Breast epithelium (tissue), 4 donors: ENCODE measurements around the gene DSG3. TPM values are rescaled to one million over a fixed set of nuclear protein-coding genes. Genes with fewer than 3 reads are reported as not detected.

ENCODE experiments used
- DNase-seq, 2 donors: peaks; one replicate each; pipeline ENCODE4 v3.0.0-alpha.2; 2019; ENCODE audit warnings: low spot score in 2 of 2
- H3K27ac ChIP-seq, 2 donors: fragments of 200-600 bp; sonication (generic) in 1 of 2; one replicate each; pipeline ENCODE4 v1.5.1; 2016 to 2019; ENCODE audit warnings: mild to moderate bottlenecking in 1 of 2
- H3K27me3 ChIP-seq, 2 donors: fragments of 200-600 bp; sonication (generic) in 1 of 2; one replicate each; pipeline versions ENCODE4 v1.5.1 to v1.6.0; 2017 to 2019; ENCODE audit warnings: control low read depth in 1 of 2, mild to moderate bottlenecking in 1 of 2
- H3K36me3 ChIP-seq: fragments of 200-600 bp; one replicate; pipeline ENCODE4 v1.5.1; 2019
- H3K4me1 ChIP-seq, 2 donors: fragments of 200-600 bp; sonication (generic); one replicate each; pipeline ENCODE4 v1.5.1; 2016 to 2019; ENCODE audit warnings: control low read depth in 1 of 2
- H3K4me3 ChIP-seq, 3 donors: fragments of 200-600 bp; sonication (generic); 1 replicate in 2 of 3; 2 replicates in 1 of 3; pipeline ENCODE4 v1.5.1; 2016 to 2019; ENCODE audit warnings: mild to moderate bottlenecking in 3 of 3, moderate library complexity in 2 of 3
- H3K9me3 ChIP-seq, 2 donors: fragments of 200-600 bp; sonication (generic) in 1 of 2; one replicate each; pipeline ENCODE4 v1.5.1; 2016 to 2019; ENCODE audit warnings: control low read depth in 1 of 2
- CTCF ChIP-seq, 3 donors: fragments of 450-650 bp; IDR thresholded peaks; one replicate each; pipeline ENCODE4 v1.5.1; 2016 to 2017; ENCODE audit warnings: antibody characterized with exemption in 3 of 3, mild to moderate bottlenecking in 3 of 3, moderate library complexity in 3 of 3
- POLR2A ChIP-seq: fragments of 450-650 bp; IDR thresholded peaks from one replicate; pipeline ENCODE4 v1.6.1; 2016; ENCODE audit warnings: antibody characterized with exemption, mild to moderate bottlenecking, moderate library complexity
- POLR2AphosphoS5 ChIP-seq, 3 donors: sonication (generic); formaldehyde crosslinking; IDR thresholded peaks; one replicate each; pipeline ENCODE4 v1.6.1; 2017; ENCODE audit warnings: antibody characterized with exemption in 3 of 3
- intact Hi-C: fragments of 100-400 bp; cut with DNase I; formaldehyde crosslinking; loops from one replicate; pipeline ENCODE4 v1.15.1; 2023; ENCODE audit warnings: low total_unique reads
- total RNA-seq, 3 donors: library from RNA; depleted of rRNA; stranded (reverse); fragments of >200 nt; gene quantifications; one replicate each; pipeline ENCODE4 v1.1.0, GENCODE V29; 2016

The DSG3 gene
- total RNA-seq, 3 donors from 2014 or later = 21.0 to 40.1 TPM; not detected in 1

DNA sequence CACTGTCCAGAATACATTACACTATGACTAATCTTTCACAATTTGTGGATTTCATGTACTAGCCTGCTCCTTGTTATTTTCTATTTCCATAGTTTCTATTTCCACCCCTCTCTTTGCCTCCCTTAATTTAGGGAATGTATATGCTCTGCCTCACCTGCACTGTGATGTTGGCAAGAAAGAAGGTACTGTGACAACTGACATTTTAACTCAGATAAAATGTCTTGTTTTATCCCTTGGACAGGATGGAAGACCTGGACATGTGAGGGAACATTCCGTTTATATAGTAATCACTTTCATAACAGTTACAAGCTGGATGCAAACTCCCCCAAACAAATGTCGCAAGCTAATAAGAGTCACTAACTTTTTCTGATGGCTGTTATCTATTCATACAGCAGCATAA is 21.5 kb upstream of the DSG3 start:
- H3K9me3 ChIP-seq = no peaks in the 10 kb centered on the region
- H3K27me3 ChIP-seq = no peaks in the 10 kb centered on the region
- intact Hi-C loops = no loop called here
- TF ChIP-seq CTCF (IDR thresholded peaks at IDR 0.05) (no peak), POLR2AphosphoS5 (IDR thresholded peaks at IDR 0.05) (no peak), POLR2A (no peak)
- no peak overlapping the region for H3K27ac ChIP-seq
- no peak overlapping the region for H3K4me3 ChIP-seq
- DNase-seq = no peak
- no peaks in the 10 kb centered on the region for H3K4me1 ChIP-seq
- no peaks in the 10 kb centered on the region for H3K36me3 ChIP-seq

DNA sequence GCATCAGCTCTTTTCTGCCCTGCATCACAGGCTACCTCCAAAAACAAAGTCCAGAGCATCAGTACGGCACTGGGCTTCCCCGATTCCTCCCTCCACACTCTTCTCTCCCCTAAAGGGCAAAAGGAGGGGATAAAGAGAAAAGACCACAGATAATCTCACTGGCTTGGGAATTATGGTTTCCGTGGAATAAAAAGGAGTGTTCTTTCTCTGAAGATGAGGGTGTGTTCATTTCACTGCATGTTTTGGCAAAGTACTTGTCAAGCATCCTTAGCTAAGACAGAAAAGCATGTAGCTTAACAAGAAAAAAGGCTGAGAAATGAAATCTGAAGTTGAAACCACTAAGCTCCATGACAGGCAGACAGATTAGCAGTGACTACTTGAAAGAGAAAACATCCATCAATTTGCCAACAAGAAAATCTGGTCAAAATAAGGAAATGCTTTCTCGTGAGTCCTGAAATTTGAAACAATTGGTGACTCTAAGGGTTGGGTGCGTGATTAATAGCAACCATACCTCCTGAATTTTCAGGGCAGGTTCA is 20.6 kb upstream of the DSG3 start:
- H3K4me3 ChIP-seq = no peak overlapping the region
- no peak overlapping the region for H3K27ac ChIP-seq
- DNase-seq = no peak

GRCh38 chr18:31428211-31428610 is 19.3 kb upstream of the DSG3 start:
- intact Hi-C loops = no loop called here
- Histone ChIP-seq H3K36me3 (no peaks in the 10 kb centered on the region), H3K4me3 (no peak overlapping the region), H3K4me1 (no peaks in the 10 kb centered on the region), H3K27ac (no peak overlapping the region), H3K9me3 (peaks cover 0 to 13% of the 10 kb centered on the region in 2 donors), H3K27me3 (no peaks in the 10 kb centered on the region)
- TF ChIP-seq POLR2A (no peak), POLR2AphosphoS5 (IDR thresholded peaks at IDR 0.05) (no peak), CTCF (IDR thresholded peaks at IDR 0.05) (no peak)
- DNase-seq = no peak

More for the DNA sequence above, 20.6 kb upstream of the DSG3 start:
- H3K36me3 ChIP-seq = no peaks in the 10 kb centered on the region
- H3K4me1 ChIP-seq = no peaks in the 10 kb centered on the region
- no peak for TF ChIP-seq POLR2A
- no peak for TF ChIP-seq POLR2AphosphoS5 (IDR thresholded peaks at IDR 0.05)
- no peak for TF ChIP-seq CTCF (IDR thresholded peaks at IDR 0.05)
- intact Hi-C loops = no loop called here
- H3K9me3 ChIP-seq = peaks cover 0 to 3% of the 10 kb centered on the region in 2 donors
- H3K27me3 ChIP-seq = no peaks in the 10 kb centered on the region

DNA sequence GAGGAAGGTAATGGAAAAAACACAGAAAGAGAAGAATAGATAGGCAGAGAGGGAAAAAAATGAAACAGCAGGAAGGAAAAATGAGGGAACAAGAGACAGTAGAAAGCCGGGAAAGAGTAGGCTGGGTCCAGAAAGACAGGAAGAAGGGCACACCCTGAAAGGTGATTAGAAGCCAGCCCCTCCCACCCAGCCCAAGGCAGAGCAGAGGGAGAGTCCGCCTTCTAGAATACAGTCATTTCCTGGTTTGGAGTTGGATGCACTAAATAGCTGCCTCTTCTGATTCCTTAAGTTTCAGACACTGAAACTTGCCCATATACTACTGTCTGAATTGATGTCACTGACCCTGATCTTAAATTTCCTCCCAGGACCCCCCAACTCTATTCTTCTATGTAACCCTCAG is 17.9 kb upstream of the DSG3 start:
- Histone ChIP-seq H3K36me3 (no peaks in the 10 kb centered on the region), H3K9me3 (peaks cover 0 to 13% of the 10 kb centered on the region in 2 donors), H3K4me1 (no peaks in the 10 kb centered on the region), H3K27me3 (no peaks in the 10 kb centered on the region), H3K4me3 (no peak overlapping the region), H3K27ac (no peak overlapping the region)
- TF ChIP-seq POLR2AphosphoS5 (IDR thresholded peaks at IDR 0.05) (no peak), CTCF (IDR thresholded peaks at IDR 0.05) (no peak), POLR2A (no peak)
- intact Hi-C loops = no loop called here
- DNase-seq = no peak

DNA sequence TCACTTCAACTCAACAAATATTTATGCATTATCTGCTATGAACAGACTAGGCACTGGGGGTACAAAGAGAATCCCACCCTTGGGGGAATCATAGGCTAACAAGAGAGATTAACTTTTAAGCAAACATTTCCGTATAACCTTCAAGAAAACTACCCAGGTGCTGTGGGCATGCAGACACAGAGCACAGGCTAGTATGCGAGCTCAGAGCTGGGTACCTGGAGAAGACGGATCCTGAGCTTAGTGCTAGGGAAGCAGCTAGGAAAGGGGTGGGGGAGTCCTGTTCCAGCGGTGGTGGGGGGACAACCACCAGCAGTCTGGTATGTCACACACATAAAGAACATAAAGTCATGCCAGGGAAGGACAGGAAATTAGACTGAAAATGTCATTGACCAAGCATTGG is 17.5 kb upstream of the DSG3 start:
- Histone ChIP-seq H3K4me3 (no peak overlapping the region), H3K4me1 (no peaks in the 10 kb centered on the region), H3K27me3 (no peaks in the 10 kb centered on the region), H3K9me3 (peaks cover 0 to 13% of the 10 kb centered on the region in 2 donors), H3K27ac (no peak overlapping the region), H3K36me3 (no peaks in the 10 kb centered on the region)
- intact Hi-C loops = no loop called here
- DNase-seq = no peak
- TF ChIP-seq POLR2AphosphoS5 (IDR thresholded peaks at IDR 0.05) (no peak), CTCF (IDR thresholded peaks at IDR 0.05) (no peak), POLR2A (no peak)
